GM18909 (cell line): ENCODE data around the gene SPATA24.
A peak's percentile ranks its signal among the peaks of the same experiment; 100 is the strongest.
"Not testable (repeated sequence)": the region's sequence is repeated elsewhere in the genome, so short reads cannot be mapped to it uniquely, and the experiment has no call there.

Experiments
- ATAC-seq: cut with Tn5 transposase; IDR thresholded peaks from one replicate; pipeline ENCODE4 v1.9.1; 2021; ENCODE audit warnings: mild to moderate bottlenecking; ENCODE audit not compliant: unreplicated experiment, poor library complexity

The SPATA24 gene

DNA sequence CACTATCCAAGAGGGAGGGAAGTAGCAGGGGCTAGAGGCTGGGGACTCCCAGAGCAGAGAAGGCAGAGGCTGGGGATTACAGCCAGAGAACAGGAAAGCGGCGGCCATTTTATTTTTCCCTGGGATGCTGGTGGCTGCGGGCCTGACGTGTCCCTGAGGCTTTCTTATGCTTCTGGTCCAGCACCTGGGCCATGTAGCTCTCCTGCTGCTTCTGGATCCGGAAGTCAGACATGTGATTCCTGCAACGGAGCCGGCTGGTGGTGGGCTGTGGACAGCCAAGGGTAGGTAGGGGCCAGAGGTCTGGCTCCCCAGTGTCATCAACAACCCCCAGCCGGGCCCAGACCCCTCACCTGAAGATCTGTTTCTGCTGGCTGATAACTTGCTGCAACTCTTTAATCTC lies 7.2 kb downstream of the SPATA24 start:
- no peak for ATAC-seq

DNA sequence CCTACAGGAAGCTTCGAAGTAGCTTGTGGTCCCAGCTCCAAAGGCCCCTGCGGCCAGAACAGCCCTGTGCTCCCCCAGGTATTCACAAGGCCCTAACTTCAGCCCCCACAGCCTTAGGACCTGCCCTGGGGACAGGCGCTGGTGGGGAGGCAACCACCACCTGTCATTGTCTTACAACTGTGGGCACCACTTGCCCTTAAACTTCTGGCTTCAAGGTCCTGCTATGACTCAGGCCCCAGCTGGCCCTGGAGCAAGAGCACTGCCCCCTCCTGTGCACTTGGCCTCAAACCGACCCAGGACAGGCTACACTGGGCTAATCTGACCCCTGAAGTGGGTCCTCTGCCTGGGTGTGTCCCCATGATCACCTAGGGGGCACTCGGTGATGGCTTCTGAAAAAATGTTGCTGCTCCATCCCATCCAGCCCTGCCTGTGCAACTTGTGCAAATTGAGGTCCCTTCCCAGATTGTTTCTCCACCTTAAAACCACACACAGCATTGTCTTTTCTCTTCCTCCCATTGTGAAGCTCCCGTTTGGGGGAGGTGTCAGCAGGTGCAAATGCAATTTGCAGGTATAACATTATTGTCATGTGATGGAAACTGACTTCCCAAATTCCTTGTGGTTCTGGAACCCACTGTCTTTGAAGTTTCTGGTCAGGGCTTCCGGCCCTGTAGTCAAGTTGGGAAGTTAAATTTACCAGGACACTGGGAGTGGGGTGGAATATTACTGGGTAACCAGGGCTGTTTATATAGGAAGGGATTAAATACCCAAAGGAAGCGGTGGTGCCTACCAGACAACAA lies 7.8 kb downstream of the SPATA24 start:
- ATAC-seq, result no peak

DNA sequence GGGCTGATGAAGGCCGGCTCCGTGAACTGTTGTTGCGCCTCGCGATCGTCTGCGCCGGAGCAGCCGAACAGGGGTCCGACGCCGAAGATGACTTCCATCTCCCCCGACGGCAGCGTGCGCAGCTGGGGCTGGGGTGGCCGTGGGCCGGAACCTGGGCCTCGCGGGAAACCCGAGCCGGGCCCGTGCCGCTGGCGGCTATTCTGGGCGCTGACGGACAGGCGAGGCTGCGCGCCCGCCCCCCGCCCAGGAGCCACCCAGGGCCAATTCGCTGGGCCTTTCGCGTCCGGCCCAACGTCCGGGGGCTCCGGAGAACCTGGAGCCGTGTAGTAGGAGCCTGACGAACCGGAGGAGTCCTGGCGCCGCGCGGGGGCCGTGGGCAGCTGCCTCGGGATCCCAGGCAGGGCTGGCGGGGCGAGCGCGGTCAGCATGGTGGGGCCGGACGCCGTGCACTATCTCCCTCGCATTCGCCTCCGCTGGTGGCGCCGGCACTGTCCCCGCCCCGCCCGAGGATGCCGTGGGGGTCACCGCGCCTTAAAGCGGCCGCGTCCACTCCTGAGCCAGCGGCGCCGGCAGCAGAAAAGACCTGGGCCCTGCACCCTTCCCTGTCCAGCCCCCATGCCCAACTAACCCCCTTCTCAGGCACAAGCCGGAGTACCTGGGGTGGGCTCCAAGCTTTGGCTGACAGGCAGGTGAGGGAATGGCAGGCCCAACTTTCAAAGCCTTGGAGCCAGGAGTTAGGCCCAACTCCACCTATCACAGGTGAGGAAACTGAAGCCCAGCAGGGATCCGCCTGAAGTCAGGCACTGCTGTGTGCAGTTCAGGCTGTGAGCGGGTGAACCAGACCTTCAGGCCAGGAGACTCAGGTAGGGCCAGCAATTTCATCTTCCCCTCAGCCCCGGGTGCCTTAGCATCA lies 9.0 kb downstream of the SPATA24 start, which contains the start of gene PROB1:
TSS of gene PROB1 (minus strand) at position 451 of the 913 bp plus-strand sequence. CDS start at position 428, 23 bp downstream.
- ATAC-seq, result no peak

DNA sequence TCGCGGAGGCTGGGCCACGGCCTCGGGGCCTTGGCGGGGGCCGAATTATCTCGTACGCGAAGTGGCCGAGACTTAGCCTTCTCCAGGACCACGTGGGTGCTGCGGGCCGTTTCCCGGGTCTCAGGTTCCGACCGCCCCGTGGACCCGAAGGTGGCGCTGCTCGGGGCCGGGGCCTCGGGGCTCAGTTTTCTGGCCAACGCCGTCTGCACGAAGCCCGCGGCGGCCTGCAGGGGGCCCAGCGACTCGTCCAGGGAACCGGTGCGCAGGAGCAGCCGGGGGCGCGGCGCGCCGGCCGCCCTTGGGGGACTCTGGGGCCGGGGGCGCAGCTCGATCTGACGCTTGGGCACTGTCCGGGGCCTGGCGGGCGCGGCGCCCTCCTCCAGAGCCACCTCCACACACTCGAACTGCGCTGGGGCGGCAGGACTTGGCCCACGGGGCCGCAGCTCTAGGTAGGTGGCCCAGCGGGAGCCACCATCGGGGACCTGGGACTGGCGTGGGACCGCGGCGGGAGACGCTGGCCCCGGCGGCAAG lies 9.7 kb downstream of the SPATA24 start:
- no peak for ATAC-seq

DNA sequence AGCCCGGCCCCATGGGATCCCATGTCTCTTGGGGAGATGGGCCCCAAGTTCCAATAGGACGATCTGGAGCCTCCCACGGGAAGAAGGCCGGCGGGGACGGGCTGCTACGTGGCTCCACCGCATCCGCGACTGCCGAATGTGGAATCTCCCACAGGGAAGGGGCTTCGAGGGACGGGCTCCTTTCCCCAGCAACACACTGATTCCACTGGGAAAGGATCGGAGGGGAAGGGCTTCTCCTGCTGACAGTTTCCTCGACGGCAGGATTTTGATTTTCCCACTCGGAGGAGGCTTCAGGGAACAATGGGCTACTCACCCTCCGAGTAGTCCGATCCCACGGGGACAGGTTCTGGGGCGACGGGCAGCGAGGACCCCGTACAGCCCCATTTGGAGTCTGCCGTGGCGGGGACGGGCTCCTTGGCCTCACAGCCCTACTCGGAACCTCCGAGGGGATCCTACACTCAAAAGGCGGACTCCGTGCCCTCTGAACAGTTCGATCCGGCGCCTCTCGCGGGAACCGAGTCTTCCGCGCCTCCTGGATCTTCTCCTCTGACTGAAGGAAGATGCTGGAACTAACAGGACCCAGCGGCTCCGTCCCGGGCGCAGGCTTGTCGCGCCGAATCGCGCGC lies 10.3 kb downstream of the SPATA24 start:
- ATAC-seq, result no peak

DNA sequence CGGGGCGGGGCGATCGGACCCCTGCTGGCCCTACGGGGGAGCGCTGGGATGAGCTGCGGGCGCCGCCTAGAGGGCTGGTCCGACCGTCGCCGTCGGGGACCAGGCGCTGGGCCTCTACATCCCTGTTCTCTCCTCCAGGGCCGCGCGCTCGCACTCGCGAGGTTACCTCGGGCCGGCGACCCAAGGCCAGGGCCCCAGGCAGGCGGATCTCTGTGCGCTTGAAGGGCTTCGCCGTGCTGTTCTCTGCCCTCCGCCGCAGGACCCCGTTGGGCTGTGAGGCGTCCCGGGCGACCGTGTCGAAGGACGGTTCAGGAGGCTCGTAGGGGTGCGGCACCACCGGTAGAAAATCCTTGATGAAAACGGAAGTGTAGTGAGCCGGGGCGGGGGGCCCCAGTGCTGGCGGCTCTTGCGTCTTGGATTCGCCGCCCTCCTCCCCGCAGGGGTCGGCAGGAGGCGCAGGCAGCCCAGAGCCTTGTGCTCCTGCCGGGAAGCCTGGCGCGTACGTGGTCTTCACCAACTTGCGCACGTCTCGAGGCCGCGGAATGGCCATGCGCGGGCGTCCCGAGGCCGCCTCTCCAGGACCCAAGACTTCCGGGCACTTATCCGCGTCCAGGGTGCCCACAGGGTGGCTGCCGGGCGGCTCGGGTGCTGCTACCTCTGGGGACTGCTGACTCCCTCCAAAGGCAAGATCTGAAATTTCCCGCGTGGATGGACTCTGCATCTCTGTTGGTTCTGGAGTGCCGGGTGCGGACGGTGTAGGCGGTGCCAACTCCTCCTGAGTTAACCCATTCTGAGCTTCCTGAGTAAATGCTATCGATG lies 11.0 kb downstream of the SPATA24 start:
- ATAC-seq, result peak; percentile 54

DNA sequence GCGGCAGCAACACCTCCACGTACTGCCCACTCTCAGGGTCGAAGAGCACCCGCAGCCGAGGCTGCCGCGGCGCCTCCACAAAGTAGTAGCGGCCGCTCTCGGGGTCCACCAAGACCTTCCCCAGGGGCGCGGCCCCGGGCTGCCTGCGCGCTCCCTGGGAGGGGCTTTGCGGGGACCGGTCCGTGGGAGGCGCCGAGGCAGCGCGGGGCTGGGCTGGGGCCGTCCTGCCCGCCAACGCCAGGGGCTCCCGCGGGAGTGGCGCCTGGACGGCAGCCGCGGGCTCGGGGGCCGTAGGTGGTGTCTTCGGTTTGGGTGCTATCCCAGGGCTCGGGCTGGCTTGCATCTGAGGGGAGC lies 11.6 kb downstream of the SPATA24 start:
- no peak for ATAC-seq

DNA sequence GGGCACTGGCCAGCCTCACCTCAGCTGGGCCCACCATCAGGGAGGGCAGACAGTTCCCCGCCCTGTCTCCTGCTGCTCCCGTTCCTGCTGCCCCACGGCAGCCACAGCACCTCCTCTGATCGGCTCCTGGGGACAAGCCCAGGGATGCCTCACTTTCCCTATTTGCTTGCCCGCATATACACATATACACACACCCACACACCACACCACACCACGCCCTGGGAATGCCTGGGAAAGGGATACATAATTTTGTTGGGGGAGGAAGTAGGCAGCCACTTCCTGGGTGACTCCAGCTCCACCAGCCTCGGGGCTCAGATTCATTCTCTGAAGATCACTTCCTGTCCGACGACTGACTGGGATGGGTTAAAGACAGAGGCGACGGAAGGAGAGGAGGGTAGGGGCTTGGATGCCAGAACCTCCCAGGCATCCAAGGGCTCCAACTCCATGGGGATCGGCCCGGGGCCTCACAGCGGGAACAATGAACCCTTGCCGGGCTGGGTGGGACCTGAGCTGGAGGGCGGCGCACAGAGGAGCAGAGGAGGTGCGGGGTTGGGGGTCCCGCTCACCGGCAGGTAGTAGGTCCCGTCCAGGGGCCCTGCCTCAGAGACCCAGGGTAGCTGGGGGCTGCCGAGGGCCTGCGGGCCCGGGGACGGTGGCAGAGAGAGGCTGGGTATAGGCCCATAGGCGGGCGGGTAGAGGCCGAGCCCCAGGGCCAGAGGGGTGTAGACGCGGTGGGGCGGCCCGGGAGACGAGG lies 12.1 kb downstream of the SPATA24 start:
- ATAC-seq, result no peak

DNA sequence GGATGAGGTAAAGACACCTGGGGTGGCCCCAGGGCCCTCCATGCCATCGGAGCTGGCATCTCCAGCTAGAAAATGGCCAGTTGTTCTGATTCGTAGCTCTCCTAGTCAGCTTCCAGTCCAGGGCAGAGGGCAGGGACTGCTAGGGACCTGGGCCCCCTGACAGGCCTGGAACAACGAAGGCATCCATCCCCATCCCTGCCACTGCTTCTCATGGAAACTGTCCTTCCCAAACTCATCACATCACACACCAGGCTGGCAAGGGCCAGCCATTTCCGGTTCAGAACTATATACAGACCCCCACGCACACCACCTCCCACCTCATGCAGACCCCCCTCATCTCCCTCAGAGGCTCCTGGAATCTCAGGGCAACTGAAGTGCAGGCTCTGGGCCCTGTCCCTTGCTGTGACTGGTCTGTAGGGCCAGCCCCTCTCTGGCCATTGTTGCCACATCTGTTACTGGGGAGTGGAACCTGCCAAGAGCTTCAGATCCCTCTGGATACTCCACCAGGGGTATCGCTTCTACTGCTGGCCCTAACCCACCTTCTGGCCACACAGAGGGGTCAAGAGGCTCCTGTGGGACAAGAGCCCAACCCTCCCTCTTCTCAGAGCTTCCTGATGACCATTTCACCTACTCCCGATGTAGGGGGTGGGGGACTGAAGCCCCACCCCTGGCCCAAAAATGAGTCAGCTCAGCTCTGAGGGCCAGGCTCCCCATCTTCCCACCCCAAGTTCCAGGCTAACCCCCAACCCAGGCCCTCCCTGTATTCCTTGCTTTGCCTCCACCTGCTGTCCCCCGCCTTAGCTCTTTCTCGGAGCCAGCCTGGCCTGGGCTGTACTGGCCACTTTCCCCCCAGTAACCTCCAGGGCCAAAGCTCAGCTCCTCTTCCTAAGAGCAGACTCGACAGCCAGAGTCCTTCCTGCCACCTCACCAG lies 13.0 kb downstream of the SPATA24 start:
- ATAC-seq, result no peak

DNA sequence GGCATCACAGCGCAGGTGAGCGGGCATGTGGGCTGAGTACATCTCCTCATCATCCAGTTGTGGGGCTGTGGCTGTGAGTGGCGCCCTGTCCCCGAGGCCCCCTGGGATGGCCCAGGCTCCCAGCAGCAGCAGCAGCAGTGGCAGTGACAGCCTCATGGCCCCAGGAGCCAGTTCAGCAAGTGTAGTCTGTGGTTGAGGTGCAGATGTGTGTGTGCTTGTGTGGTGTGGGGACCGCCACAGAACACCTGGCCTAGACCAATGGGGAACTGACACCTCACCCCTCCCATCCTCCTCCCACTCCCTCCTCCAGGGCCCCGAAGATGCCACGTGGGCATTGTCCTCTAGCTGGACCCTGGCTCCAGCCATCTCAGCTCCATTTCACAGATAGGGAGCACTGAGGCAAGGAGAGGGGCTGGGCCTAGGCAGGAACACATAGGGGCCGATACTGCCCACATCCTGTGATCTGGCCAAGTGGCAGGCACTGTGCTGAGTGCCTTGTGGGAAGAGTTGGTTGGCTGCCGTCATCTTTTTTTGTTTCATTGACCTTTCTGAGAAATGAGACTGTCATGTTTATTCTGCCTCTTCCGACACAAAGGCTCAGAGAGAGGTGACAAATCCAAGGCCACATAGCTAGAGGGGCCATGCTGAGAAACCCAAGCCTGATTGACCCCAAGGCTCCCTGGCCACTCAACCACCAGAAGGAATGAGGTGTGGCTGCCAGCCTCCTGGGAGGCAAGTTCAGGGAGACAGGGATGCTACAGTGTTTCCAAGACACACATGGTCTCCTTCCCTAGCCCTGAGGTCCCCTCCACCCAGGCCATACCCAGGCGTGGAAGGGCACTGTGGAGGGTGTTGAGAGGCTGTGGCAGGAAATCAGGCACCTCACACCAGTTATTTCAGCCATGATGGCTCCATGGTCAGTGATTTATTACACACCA lies 13.9 kb downstream of the SPATA24 start, which contains the start of gene MZB1:
TSS of gene MZB1 (minus strand) at position 213 of the 938 bp plus-strand sequence. CDS start at position 156, 57 bp downstream.
- peak; percentile 41 for ATAC-seq

DNA sequence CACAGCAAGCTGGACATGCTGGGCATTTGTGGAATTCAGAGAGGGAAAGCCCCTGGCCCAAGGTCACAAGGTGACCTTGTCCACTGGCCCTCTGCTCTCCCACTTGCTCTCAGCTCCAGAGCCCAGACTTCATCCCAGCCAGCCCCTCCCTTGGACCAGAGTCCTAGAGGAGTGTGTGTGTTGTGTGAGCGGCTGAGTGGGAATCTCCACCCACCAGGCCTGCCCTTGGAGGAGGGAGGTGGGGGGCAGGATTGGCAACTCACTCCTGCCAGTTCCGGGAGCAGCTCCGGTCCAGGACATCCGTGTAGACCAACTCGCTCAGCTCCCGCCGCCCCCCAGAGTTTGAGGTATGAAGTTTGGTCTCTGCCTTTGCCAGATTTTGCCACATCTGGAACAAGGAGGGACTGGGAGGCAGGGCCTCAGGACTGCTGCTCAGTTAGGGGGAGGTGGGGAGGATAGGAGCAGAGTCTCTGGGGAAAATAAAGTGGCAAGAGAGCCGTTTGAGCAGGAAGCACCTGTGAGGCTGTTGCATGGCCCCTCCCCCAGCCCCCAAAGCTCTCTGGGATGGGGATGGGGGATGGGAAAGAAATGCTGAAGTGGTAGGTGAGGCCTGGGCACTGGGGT lies 15.6 kb downstream of the SPATA24 start:
- no peak for ATAC-seq

DNA sequence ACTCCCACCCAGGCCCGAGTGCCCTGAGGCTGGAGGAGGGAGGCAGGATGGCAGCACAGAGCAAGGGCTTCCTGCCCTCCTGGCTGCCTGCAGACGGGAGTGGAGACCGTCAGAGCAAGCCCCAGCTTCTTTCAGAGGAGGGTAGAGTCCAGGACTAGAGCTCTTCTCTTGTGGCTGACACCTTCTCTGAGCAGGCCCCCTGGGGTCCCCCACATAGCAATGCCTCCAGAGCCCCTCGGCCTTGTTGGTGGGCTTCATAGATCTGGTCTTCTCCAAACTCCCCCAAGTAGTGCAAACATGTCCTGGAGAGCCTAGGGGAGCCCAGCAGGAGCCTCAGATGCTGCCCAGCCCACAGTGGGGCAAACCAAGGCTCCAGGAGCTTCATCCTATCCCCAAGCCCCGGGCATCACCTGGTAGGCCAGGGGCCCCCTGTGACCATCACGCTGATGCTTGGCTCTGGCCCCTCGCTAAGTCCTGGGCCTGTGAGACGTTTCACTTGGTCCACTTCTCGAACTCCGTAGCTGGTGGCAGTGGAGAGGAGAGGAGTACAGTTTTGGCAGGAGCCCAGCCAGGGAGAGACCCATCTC lies 16.2 kb downstream of the SPATA24 start:
- ATAC-seq, result no peak

DNA sequence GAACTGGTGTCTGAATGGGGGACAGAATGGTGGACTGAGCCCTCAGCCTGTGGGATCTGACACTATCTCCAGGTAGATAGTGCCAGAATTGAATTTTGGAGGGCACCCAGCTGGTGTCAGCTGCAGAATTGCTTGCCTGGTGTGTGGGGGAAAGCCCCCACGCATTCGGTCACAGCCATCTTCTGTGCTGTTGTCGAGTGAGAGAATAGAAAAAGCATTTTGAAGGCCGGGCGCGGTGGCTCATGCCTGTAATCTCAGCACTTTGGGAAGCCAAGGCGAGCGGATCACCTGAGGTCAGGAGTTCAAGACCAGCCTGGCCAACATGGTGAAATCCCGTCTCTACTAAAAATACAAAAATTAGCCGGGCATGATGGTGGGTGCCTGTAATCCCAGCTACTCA lies 16.9 kb downstream of the SPATA24 start:
- ATAC-seq, result not testable (repeated sequence)

DNA sequence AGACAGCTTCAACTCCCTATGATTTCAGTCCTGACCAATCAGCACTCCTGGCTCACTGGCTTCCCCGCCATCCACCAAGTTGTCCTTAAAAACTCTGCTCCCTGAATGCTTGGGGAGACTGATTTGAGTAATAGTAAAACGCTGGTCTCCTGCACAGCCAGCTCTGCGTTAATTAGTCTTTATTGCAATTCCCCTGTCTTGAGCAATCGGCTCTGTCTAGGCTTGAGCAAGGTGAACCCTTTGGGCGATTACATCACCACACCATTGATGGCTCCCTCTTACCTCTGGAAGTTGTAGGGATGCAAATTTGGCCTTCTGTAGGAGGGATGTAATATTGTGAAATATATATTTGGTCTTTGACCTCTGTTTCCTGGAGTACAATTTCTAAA lies 17.8 kb downstream of the SPATA24 start:
- ATAC-seq, result no peak

DNA sequence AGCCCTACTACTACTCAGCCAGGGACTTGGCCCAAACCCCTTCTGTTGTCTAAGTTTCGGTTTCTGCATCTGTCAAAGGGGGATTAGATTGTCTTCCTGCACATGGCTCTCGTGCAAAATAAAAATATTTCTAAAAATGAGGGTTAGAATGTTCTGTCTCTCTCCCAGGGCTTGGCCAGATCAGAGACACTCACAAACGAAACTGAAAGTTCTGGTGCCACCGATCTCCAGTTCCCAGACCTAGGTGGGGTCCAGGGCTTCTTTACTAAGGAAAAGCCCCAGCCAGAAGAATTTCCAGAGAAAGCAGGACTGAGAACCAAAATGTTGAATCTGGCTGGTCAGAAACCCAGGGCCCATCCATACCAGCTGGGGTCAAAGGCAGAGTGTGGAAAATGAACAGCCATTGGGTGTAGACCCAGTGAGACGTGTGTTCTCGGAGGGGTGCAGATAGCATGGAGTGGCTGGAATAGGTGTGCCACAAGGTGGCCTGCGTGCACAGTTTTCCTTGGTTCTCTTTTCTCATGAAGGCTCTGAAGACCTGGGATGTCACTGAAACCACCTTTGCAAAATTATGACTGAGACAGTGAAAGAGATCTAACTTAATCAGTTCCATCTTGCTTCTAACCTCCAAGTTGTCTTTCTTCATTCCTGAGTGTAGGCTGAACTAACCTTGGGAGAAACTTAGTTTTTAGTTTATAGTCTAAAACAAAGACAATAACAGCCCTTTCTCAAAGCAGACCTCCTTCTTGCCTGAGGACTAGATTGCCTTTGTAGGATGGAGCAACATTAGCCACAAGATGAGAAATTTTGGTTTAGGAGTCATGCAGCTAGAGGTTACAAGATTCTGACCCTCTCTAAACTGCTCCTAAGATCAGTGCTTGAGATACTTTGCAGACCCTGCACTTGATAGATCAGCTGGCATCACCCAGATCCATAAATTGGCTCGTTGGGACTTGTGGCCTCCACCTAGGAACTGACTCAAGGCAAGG lies 18.5 kb downstream of the SPATA24 start:
- ATAC-seq, result no peak
